OCI-M1 (cell line): Measurements from ENCODE around the gene IFNA5.

Experiments used
- DNase-seq: peaks from one replicate; lab custom pipeline; 2025; lab: John Stamatoyannopoulos, UW

Gene IFNA5

GRCh38 chr9:21294364-21294774 is 10.7 kb downstream of the IFNA5 start:
- DNase-seq: no peak

GRCh38 chr9:21289848-21290247 is 15.3 kb downstream of the IFNA5 start:
- no peak for DNase-seq

GRCh38 chr9:21287280-21287679 is 17.8 kb downstream of the IFNA5 start:
- DNase-seq: peak; percentile 4

- no peak for DNase-seq
Measured at GRCh38 chr9:21286659-21287058, 18.5 kb downstream of the IFNA5 start.

GRCh38 chr9:21286099-21286498 is 19.0 kb downstream of the IFNA5 start:
- DNase-seq: no peak

GRCh38 chr9:21281275-21281674 is 23.8 kb downstream of the IFNA5 start:
- DNase-seq: peak; percentile 5

GRCh38 chr9:21268347-21268657 is 36.8 kb downstream of the IFNA5 start:
- peak; percentile 41 for DNase-seq

GRCh38 chr9:21267485-21268346 is 37.4 kb downstream of the IFNA5 start:
- peak; percentile 58 for DNase-seq

GRCh38 chr9:21266733-21267484 is 38.2 kb downstream of the IFNA5 start:
- no peak for DNase-seq

GRCh38 chr9:21265421-21266189 is 39.5 kb downstream of the IFNA5 start:
- no peak for DNase-seq

GRCh38 chr9:21255538-21256212 is 49.4 kb downstream of the IFNA5 start:
- DNase-seq: peak; percentile 73
